ENCODE results near the gene PRKAG1. TPM values are rescaled to one million over a fixed set of nuclear protein-coding genes. Genes with fewer than 3 reads are reported as not detected.

PRKAG1 gene
- total RNA-seq, 4 donors from 2014 or later: 55.9 to 79.9 (median 64.2) TPM

DNA sequence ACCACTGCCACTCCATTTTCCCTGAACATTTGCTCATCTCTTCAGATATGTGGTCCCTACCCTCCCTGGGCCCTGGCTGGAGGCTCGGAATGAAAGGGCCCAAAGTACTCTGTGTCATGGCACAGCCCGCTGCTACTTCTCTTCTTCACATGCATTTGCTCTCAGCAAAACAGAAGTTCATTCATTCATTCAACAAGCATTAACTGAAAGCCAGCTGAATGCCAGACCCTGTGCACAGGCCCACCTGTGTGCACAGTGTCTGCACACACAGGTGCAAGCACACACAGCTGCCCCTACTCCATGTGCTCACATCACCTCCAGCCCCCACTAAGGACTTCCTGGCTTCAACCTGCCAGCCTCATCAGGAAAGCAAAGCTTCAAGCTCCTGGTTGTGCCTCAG, 32.7 kb downstream of the PRKAG1 start:
- Histone ChIP-seq H3K4me3 (no peak overlapping the region), H3K27me3 (peaks cover 95% of the 10 kb centered on the region), H3K36me3 (no peaks in the 10 kb centered on the region), H3K9me3 (no peaks in the 10 kb centered on the region), H3K4me1 (peaks cover 0 to 15% (median 8%) of the 10 kb centered on the region in 3 donors), H3K27ac (no peak overlapping the region)
- no peak for TF ChIP-seq POLR2A (IDR thresholded peaks at IDR 0.05)
- TF ChIP-seq POLR2AphosphoS5 (IDR thresholded peaks at IDR 0.05): no peak
- no peak for TF ChIP-seq EP300 (IDR thresholded peaks at IDR 0.05)
- TF ChIP-seq, protein P1, sequence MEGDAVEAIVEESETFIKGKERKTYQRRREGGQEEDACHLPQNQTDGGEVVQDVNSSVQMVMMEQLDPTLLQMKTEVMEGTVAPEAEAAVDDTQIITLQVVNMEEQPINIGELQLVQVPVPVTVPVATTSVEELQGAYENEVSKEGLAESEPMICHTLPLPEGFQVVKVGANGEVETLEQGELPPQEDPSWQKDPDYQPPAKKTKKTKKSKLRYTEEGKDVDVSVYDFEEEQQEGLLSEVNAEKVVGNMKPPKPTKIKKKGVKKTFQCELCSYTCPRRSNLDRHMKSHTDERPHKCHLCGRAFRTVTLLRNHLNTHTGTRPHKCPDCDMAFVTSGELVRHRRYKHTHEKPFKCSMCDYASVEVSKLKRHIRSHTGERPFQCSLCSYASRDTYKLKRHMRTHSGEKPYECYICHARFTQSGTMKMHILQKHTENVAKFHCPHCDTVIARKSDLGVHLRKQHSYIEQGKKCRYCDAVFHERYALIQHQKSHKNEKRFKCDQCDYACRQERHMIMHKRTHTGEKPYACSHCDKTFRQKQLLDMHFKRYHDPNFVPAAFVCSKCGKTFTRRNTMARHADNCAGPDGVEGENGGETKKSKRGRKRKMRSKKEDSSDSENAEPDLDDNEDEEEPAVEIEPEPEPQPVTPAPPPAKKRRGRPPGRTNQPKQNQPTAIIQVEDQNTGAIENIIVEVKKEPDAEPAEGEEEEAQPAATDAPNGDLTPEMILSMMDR (IDR thresholded peaks at IDR 0.05): no peak
- 73 to 88% methylated on average over 2 of the region's 2 CpGs for WGBS, 2 donors (ENCODE audit: low coverage in 1 of 2)
- ATAC-seq: no peak

DNA sequence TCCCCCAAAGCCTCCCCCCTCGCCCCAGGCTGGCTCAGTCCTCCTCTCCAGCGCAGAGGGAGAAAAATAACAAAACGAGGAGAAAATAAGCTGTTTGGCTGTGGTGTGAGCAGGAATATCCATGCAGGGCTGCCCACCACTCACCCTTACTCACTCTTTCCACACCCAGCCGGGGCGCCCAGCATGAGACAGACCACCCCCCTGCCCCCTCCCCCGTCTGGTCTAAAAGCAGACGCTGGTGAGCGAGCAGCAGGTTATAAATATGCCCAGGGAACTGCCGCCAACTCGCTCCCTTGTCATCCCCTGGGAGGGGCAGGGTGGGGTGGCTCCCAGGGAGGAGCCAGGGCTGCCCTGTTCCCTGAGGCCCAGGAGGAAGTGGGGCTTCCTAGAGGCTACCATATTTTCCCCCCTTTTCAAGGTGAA, 33.1 kb downstream of the PRKAG1 start:
- no peaks in the 10 kb centered on the region for H3K9me3 ChIP-seq
- TF ChIP-seq EP300 (IDR thresholded peaks at IDR 0.05): no peak
- no peak for TF ChIP-seq POLR2AphosphoS5 (IDR thresholded peaks at IDR 0.05)
- TF ChIP-seq POLR2A (IDR thresholded peaks at IDR 0.05): no peak
- TF ChIP-seq, protein P1 (IDR thresholded peaks at IDR 0.05): no peak
- WGBS, 2 donors (ENCODE audit: low coverage in 1 of 2): 17% methylated on average over 5 of the region's 10 CpGs; no CpG with 5 or more reads in 1 of the 2 donors
- no peak for ATAC-seq
- H3K27ac ChIP-seq: no peak overlapping the region
- peaks cover 0 to 19% (median 12%) of the 10 kb centered on the region in 3 donors for H3K4me1 ChIP-seq
- H3K36me3 ChIP-seq: no peaks in the 10 kb centered on the region
- peaks cover 95% of the 10 kb centered on the region for H3K27me3 ChIP-seq
- no peak overlapping the region for H3K4me3 ChIP-seq

DNA sequence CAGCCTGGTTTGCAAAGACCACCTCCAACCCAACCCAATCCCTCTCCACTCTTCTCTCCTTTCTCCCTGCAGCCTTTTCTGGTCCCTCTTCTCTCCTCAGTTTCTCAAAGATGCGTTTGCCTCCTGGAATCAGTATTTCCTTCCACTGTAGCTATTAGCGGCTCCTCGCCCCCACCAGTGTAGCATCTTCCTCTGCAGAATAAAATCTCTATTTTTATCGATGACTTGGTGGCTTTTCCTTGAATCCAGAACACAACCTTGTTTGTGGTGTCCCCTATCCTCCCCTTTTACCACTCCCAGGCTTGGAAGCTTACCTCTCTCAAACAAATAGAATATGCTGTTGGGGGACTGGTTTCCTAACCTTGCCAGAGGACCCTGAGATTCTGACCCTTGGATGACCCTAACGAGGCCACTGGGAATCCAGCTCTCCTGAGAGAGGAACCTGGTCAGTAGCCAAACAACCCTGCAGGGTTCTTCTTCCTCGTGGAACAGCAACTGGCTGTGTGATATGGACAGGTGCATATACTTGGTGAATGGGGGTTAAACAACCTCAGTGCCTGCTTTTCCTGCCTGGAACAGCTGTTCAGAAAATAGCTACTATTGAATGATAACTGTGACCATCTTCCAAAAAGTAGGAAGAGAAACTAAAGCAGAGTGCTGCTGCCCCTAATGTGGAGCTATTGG, 36.0 kb downstream of the PRKAG1 start:
- H3K4me1 ChIP-seq: peaks cover 0 to 43% (median 38%) of the 10 kb centered on the region in 3 donors
- no peaks in the 10 kb centered on the region for H3K9me3 ChIP-seq
- no peak overlapping the region for H3K27ac ChIP-seq
- TF ChIP-seq, protein P1 (IDR thresholded peaks at IDR 0.05): no peak
- TF ChIP-seq POLR2AphosphoS5 (IDR thresholded peaks at IDR 0.05) (no peak), EP300 (IDR thresholded peaks at IDR 0.05) (no peak), POLR2A (IDR thresholded peaks at IDR 0.05) (no peak)
- peaks cover 95% of the 10 kb centered on the region for H3K27me3 ChIP-seq
- no peak overlapping the region for H3K4me3 ChIP-seq
- no peak for ATAC-seq
- H3K36me3 ChIP-seq: no peaks in the 10 kb centered on the region
- WGBS, 2 donors (ENCODE audit: low coverage in 1 of 2): 55 to 56% methylated on average over 3 to 4 of the region's 6 CpGs

DNA sequence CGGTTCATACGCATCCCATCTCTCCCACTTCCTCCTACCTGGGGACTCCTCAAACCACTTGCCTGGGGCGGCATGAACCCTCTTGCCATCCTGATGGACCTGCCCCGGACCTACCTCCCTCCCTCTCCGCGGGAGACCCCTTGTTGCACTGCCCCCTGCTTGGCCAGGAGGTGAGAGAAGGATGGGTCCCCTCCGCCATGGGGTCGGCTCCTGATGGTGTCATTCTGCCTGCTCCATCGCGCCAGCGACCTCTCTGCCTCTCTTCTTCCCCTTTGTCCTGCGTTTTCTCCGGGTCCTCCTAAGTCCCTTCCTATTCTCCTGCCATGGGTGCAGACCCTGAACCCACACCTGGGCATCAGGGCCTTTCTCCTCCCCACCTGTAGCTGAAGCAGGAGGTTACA, 36.8 kb downstream of the PRKAG1 start:
- H3K9me3 ChIP-seq: no peaks in the 10 kb centered on the region
- H3K4me3 ChIP-seq: no peak overlapping the region
- H3K4me1 ChIP-seq: peaks cover 0 to 44% (median 38%) of the 10 kb centered on the region in 3 donors
- no peak overlapping the region for H3K27ac ChIP-seq
- TF ChIP-seq POLR2AphosphoS5 (IDR thresholded peaks at IDR 0.05): no peak
- no peak for ATAC-seq
- H3K36me3 ChIP-seq: no peaks in the 10 kb centered on the region
- WGBS, 2 donors (ENCODE audit: low coverage in 1 of 2): 4 to 16% methylated on average over 8 to 9 of the region's 13 CpGs
- H3K27me3 ChIP-seq: peaks cover 95% of the 10 kb centered on the region

DNA sequence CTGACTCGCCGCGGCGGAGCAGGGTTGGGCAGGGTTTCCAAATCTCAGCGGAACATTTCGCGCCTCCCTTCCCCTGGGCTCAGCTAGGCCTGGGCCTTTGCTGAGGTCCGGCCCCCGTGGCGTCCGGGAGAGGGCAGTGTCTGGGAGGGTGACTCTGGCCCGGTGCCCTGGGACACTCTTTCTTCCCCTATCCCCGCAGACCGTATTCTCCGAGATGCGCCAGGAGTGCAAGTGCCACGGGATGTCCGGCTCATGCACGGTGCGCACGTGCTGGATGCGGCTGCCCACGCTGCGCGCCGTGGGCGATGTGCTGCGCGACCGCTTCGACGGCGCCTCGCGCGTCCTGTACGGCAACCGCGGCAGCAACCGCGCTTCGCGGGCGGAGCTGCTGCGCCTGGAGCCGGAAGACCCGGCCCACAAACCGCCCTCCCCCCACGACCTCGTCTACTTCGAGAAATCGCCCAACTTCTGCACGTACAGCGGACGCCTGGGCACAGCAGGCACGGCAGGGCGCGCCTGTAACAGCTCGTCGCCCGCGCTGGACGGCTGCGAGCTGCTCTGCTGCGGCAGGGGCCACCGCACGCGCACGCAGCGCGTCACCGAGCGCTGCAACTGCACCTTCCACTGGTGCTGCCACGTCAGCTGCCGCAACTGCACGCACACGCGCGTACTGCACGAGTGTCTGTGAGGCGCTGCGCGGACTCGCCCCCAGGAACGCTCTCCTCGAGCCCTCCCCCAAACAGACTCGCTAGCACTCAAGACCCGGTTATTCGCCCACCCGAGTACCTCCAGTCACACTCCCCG, 37.4 kb downstream of the PRKAG1 start:
- Histone ChIP-seq H3K36me3 (no peaks in the 10 kb centered on the region), H3K27me3 (peaks cover 95% of the 10 kb centered on the region), H3K27ac (no peak overlapping the region), H3K4me1 (peaks cover 0 to 44% (median 38%) of the 10 kb centered on the region in 3 donors), H3K4me3 (peak overlapping the region in 1 of 2 donors; percentile 42), H3K9me3 (no peaks in the 10 kb centered on the region)
- TF ChIP-seq EP300 (IDR thresholded peaks at IDR 0.05): no peak
- TF ChIP-seq POLR2AphosphoS5 (IDR thresholded peaks at IDR 0.05): no peak
- no peak for TF ChIP-seq POLR2A (IDR thresholded peaks at IDR 0.05)
- TF ChIP-seq, protein P1 (IDR thresholded peaks at IDR 0.05): no peak
- 2% methylated on average over 10 of the region's 91 CpGs; no CpG with 5 or more reads in 1 of the 2 donors for WGBS, 2 donors (ENCODE audit: low coverage in 1 of 2)
- ATAC-seq: no peak

All from gastroesophageal sphincter (tissue), 4 donors.